HCT116 (cell line): ENCODE results near the gene OSBPL10. TPM values are rescaled to one million over a fixed set of nuclear protein-coding genes. Genes with fewer than 3 reads are reported as not detected.

Experiments used
- ATAC-seq: fragments of 200-7000 bp; cut with Tn5 transposase; 2 replicates; pipeline ENCODE4 v1.9.1; 2020; ENCODE audit warnings: mild to moderate bottlenecking, moderate library complexity
- BruUV-seq: library from RNA; stranded (reverse); fragments of 400-500 nt; replicated peaks from 2 replicates; lab custom pipeline; 2021; lab: Mats Ljungman, UMichigan
- CTCF ChIA-PET: fragments of 300-600 bp; sonication (Branson Sonifier 250); formaldehyde crosslinking; loops from one replicate; lab custom pipeline; 2021; ENCODE audit warnings: antibody characterized with exemption; lab: Charles Lee
- POLR2A ChIA-PET: fragments of 300-600, 350-600 bp; sonication (Branson Sonifier 250); formaldehyde crosslinking; loops from one replicate; lab custom pipeline; 2021; ENCODE audit warnings: antibody characterized with exemption; lab: Charles Lee
- RAD21 ChIA-PET, 2 experiments: fragments of 300-600 bp; sonication (Branson Sonifier 250); formaldehyde crosslinking; loops; one replicate each; lab custom pipeline; 2023; ENCODE audit warnings: low total read pairs in 2 of 2; ENCODE audit not compliant: uncharacterized antibody in 2 of 2, unreplicated experiment in 2 of 2, low non-redundant PET in 1 of 2; lab: Charles Lee
- DNase-seq: peaks from one replicate; pipeline ENCODE4 v3.0.0-alpha.2; 2010; ENCODE audit warnings: low read depth, low spot score
- H2AFZ ChIP-seq: fragments of 200-600 bp; shearing (Covaris generic), sonication (generic); 2 replicates; pipeline ENCODE4 v1.6.1; 2017; ENCODE audit warnings: low read depth, mixed run types, mixed read lengths, antibody characterized with exemption, low read length; ENCODE audit not compliant: poor library complexity, severe bottlenecking
- H3K27ac ChIP-seq: 2 replicates; pipeline ENCODE4 v1.5.1; 2012; ENCODE audit warnings: low read depth, low read length
- H3K27me3 ChIP-seq: fragments of 200-600 bp; sonication (generic); 2 replicates; pipeline ENCODE4 v1.6.1; 2016; ENCODE audit warnings: mixed run types, low read length, mixed read lengths; ENCODE audit not compliant: insufficient read depth
- H3K36me3 ChIP-seq, 2 experiments: fragments of 200-500 bp in 1 of 2; fragments of 200-600 bp in 1 of 2; sonication (Bioruptor generic) in 1 of 2; sonication (generic) in 1 of 2; 2 replicates each; pipeline versions ENCODE4 v1.5.1 to v1.6.1; 2014 to 2016; ENCODE audit warnings: low read length in 2 of 2, inconsistent platforms in 1 of 2, mixed read lengths in 1 of 2, mixed run types in 1 of 2; ENCODE audit not compliant: insufficient read depth in 2 of 2, control insufficient read depth in 1 of 2
- H3K4me1 ChIP-seq, 2 experiments: fragments of 200-600 bp in 1 of 2; sonication (generic) in 1 of 2; 2 replicates each; pipeline versions ENCODE4 v1.5.1 to v1.6.1; 2012 to 2017; ENCODE audit warnings: low read length in 2 of 2, inconsistent platforms in 1 of 2, mild to moderate bottlenecking in 1 of 2, mixed read lengths in 1 of 2, mixed run types in 1 of 2, moderate library complexity in 1 of 2; ENCODE audit not compliant: insufficient read depth in 2 of 2, control insufficient read depth in 1 of 2
- H3K4me2 ChIP-seq: fragments of 200-600 bp; sonication (generic); 2 replicates; pipeline ENCODE4 v1.6.1; 2017; ENCODE audit warnings: mixed run types, low read length, mixed read lengths
- H3K4me3 ChIP-seq, 2 experiments: fragments of 200-600 bp in 1 of 2; sonication (generic) in 1 of 2; replicated peaks in 1 of 2; 2 replicates each; pipeline ENCODE4 v1.5.1; 2011 to 2016; ENCODE audit warnings: low read length in 2 of 2, control low read depth in 1 of 2, low read depth in 1 of 2, mild to moderate bottlenecking in 1 of 2, mixed read lengths in 1 of 2, mixed run types in 1 of 2
- H3K79me2 ChIP-seq: fragments of 200-600 bp; sonication (generic); 2 replicates; pipeline ENCODE4 v1.6.1; 2017; ENCODE audit warnings: mild to moderate bottlenecking, mixed run types, low read length, moderate library complexity, mixed read lengths; ENCODE audit not compliant: insufficient read depth
- H3K9ac ChIP-seq: fragments of 200-600 bp; sonication (generic); 2 replicates; pipeline ENCODE4 v1.6.1; 2016; ENCODE audit warnings: low read length, mixed read lengths
- H3K9me2 ChIP-seq: fragments of 200-600 bp; sonication (generic), shearing (Covaris generic); 2 replicates; pipeline ENCODE4 v1.6.1; 2017; ENCODE audit warnings: mixed run types, mild to moderate bottlenecking, moderate library complexity; ENCODE audit not compliant: insufficient read depth
- H3K9me3 ChIP-seq, 2 experiments: fragments of 200-500 bp in 1 of 2; fragments of 200-600 bp in 1 of 2; sonication (Bioruptor generic) in 1 of 2; sonication (generic) in 1 of 2; 2 replicates each; pipeline ENCODE4 v1.6.1; 2014 to 2017; ENCODE audit warnings: low read length in 2 of 2, mixed read lengths in 2 of 2, inconsistent platforms in 1 of 2, low read depth in 1 of 2, mild to moderate bottlenecking in 1 of 2, mixed run types in 1 of 2, moderate library complexity in 1 of 2; ENCODE audit not compliant: control insufficient read depth in 1 of 2, insufficient read depth in 1 of 2
- H4K20me1 ChIP-seq: fragments of 200-600 bp; sonication (generic), shearing (Covaris generic); 2 replicates; pipeline ENCODE4 v1.6.1; 2017; ENCODE audit warnings: mixed run types, mild to moderate bottlenecking, moderate library complexity; ENCODE audit not compliant: insufficient read depth
- CEBPB ChIP-seq: IDR thresholded peaks from 2 replicates; pipeline ENCODE4 v1.6.1; 2012; ENCODE audit warnings: low read depth
- ELF1 ChIP-seq: IDR thresholded peaks from 2 replicates; pipeline ENCODE4 v1.6.1; 2012; ENCODE audit warnings: low read depth, borderline replicate concordance
- EZH2 ChIP-seq: fragments of 200-600 bp; sonication (generic); IDR thresholded peaks from 2 replicates; pipeline ENCODE4 v1.6.1; 2017; ENCODE audit warnings: antibody characterized with exemption, mixed run types
- EZH2phosphoT487 ChIP-seq: fragments of 200-600 bp; IDR thresholded peaks from 2 replicates; pipeline ENCODE4 v1.6.1; 2018; ENCODE audit warnings: antibody characterized with exemption, borderline replicate concordance
- POLR2A ChIP-seq: IDR thresholded peaks from 2 replicates; pipeline ENCODE4 v1.7.0; 2011; ENCODE audit warnings: borderline replicate concordance; ENCODE audit not compliant: insufficient read depth, insufficient read length; ENCODE audit errors: extremely low read depth
- POLR2AphosphoS5 ChIP-seq: IDR thresholded peaks from 2 replicates; pipeline ENCODE4 v1.6.1; 2011; ENCODE audit warnings: mild to moderate bottlenecking, low read depth, low read length, moderate library complexity
- RAD21 ChIP-seq: IDR thresholded peaks from 2 replicates; pipeline ENCODE4 v1.6.1; 2012; ENCODE audit warnings: low read depth, mild to moderate bottlenecking
- SRF ChIP-seq: IDR thresholded peaks from 2 replicates; pipeline ENCODE4 v1.6.1; 2012; ENCODE audit warnings: low read depth
- ZFX ChIP-seq: fragments of 450-650 bp; IDR thresholded peaks from 2 replicates; pipeline ENCODE4 v1.6.1; 2017
- intact Hi-C: fragments of 100-400 bp; cut with micrococcal nuclease; formaldehyde crosslinking; loops from 2 replicates; pipeline ENCODE4 v1.10.0; 2022
- total RNA-seq: library from RNA; stranded (reverse); gene quantifications from one replicate; pipeline ENCODE4 v1.2.1, GENCODE V29; 2021; ENCODE audit not compliant: unreplicated experiment
- TF ChIP-seq, protein P1 (sequence below): IDR thresholded peaks from 2 replicates; pipeline ENCODE4 v1.6.1; 2012; ENCODE audit warnings: low read depth
- TF ChIP-seq, protein P2 (sequence below), 3 experiments: fragments of 200-600 bp in 1 of 3; sonication (generic) in 1 of 3; IDR thresholded peaks in 2 of 3; conservative IDR thresholded peaks in 1 of 3; 2 replicates each; pipeline ENCODE4 v1.5.1; 2012 to 2017; ENCODE audit warnings: low read depth in 2 of 3, low read length in 2 of 3, antibody characterized with exemption in 1 of 3, borderline replicate concordance in 1 of 3, control low read depth in 1 of 3, mild to moderate bottlenecking in 1 of 3, mixed read lengths in 1 of 3, mixed run types in 1 of 3, moderate library complexity in 1 of 3; ENCODE audit not compliant: insufficient read depth in 1 of 3

Gene OSBPL10
- total RNA-seq, 1 experiment from 2014 or later, result 25.8 TPM

DNA sequence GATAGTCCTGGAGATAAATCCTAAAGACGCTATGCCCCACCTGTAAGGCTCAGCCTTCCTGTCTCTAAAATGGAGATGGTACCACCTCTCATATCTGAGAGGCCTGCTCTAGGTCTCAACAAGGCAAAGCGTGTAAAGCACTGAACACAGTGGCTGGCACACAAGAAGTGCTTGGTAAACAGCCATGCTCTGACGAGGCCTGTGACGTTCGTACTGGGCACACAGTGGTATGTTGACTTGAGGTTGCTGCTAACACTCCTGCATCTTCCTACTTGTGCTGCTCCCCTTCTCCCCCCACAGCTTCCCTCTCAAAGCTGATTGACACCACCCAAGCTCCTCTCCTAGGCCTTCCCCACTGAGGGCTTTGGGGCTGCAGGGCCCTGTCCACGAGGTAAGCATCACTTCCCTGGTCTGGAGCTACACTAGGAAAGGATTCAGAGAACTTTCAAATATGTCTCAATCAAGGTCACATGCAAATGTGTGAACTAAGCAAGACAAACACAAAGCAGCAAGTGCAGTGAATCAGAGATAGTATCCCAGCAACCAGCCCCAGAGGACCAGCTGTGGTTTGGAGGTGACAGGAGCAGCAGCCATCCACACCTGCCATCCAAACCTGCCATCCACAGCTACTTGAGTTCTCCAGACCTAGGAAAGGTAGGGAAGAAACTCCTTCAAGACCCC lies 270.8 kb downstream of the OSBPL10 start:
- H3K9me3 ChIP-seq, result no peaks in the 10 kb centered on the region
- no peaks in the 10 kb centered on the region for H3K36me3 ChIP-seq
- H3K79me2 ChIP-seq, result no peaks in the 10 kb centered on the region
- H3K9ac ChIP-seq, result no peak overlapping the region
- no peaks in the 10 kb centered on the region for H4K20me1 ChIP-seq
- no peak overlapping the region for H2AFZ ChIP-seq
- no peaks in the 10 kb centered on the region for H3K27me3 ChIP-seq
- POLR2A ChIA-PET, result no interaction called here
- no peak overlapping the region for H3K4me2 ChIP-seq
- CTCF ChIA-PET, result no interaction called here
- intact Hi-C loops, result no loop called here
- RAD21 ChIA-PET, result no interaction called here
- TF ChIP-seq POLR2A, result no peak
- TF ChIP-seq POLR2AphosphoS5, result no peak
- no peak for TF ChIP-seq EZH2
- H3K27ac ChIP-seq, result no peak overlapping the region
- ATAC-seq, result no peak
- no peaks in the 10 kb centered on the region for H3K9me2 ChIP-seq
- no TSS peak for BruUV-seq
- no peak overlapping the region for H3K4me3 ChIP-seq
- H3K4me1 ChIP-seq, result peaks cover 2 to 4% of the 10 kb centered on the region in 2 experiments; a peak in 3 of 4 replicates
- DNase-seq, result no peak

DNA sequence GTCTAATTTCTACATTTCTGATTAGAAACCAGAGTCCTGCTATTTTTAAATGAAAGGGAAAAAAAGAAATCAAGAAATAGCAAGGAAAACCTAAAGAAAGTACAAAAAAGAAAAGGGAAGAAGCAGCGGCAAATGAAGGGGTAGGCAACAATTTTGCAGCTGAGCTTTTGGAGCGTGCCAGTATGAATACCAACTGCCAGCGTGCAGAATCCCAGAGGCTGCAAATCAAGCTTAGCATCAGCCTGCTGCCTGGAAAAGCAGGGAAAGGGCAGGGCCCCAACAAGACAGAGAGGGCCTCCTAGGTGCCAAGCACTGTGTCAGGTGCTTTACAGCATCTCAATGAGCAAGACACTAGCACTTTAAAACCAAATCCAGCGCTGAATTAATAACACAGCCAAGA lies 271.5 kb downstream of the OSBPL10 start:
- no peaks in the 10 kb centered on the region for H4K20me1 ChIP-seq
- ATAC-seq (no peak), DNase-seq (no peak)
- CTCF ChIA-PET, result no interaction called here
- H3K9me2 ChIP-seq, result no peaks in the 10 kb centered on the region
- POLR2A ChIA-PET, result no interaction called here
- H3K9ac ChIP-seq, result no peak overlapping the region
- H3K27ac ChIP-seq, result no peak overlapping the region
- H3K36me3 ChIP-seq, result no peaks in the 10 kb centered on the region
- H3K4me1 ChIP-seq, result peaks cover 10 to 12% of the 10 kb centered on the region in 2 experiments
- no peaks in the 10 kb centered on the region for H3K9me3 ChIP-seq
- no peak overlapping the region for H3K4me3 ChIP-seq
- no peak overlapping the region for H2AFZ ChIP-seq
- RAD21 ChIA-PET, result no interaction called here
- intact Hi-C loops, result no loop called here
- H3K4me2 ChIP-seq, result no peak overlapping the region
- H3K79me2 ChIP-seq, result no peaks in the 10 kb centered on the region
- TF ChIP-seq, protein P1, sequence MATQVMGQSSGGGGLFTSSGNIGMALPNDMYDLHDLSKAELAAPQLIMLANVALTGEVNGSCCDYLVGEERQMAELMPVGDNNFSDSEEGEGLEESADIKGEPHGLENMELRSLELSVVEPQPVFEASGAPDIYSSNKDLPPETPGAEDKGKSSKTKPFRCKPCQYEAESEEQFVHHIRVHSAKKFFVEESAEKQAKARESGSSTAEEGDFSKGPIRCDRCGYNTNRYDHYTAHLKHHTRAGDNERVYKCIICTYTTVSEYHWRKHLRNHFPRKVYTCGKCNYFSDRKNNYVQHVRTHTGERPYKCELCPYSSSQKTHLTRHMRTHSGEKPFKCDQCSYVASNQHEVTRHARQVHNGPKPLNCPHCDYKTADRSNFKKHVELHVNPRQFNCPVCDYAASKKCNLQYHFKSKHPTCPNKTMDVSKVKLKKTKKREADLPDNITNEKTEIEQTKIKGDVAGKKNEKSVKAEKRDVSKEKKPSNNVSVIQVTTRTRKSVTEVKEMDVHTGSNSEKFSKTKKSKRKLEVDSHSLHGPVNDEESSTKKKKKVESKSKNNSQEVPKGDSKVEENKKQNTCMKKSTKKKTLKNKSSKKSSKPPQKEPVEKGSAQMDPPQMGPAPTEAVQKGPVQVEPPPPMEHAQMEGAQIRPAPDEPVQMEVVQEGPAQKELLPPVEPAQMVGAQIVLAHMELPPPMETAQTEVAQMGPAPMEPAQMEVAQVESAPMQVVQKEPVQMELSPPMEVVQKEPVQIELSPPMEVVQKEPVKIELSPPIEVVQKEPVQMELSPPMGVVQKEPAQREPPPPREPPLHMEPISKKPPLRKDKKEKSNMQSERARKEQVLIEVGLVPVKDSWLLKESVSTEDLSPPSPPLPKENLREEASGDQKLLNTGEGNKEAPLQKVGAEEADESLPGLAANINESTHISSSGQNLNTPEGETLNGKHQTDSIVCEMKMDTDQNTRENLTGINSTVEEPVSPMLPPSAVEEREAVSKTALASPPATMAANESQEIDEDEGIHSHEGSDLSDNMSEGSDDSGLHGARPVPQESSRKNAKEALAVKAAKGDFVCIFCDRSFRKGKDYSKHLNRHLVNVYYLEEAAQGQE, result no peak
- TF ChIP-seq EZH2phosphoT487, result no peak
- TF ChIP-seq ZFX, result no peak
- no peak for TF ChIP-seq POLR2AphosphoS5
- TF ChIP-seq SRF, result no peak
- no peak for TF ChIP-seq ELF1
- TF ChIP-seq, protein P2, sequence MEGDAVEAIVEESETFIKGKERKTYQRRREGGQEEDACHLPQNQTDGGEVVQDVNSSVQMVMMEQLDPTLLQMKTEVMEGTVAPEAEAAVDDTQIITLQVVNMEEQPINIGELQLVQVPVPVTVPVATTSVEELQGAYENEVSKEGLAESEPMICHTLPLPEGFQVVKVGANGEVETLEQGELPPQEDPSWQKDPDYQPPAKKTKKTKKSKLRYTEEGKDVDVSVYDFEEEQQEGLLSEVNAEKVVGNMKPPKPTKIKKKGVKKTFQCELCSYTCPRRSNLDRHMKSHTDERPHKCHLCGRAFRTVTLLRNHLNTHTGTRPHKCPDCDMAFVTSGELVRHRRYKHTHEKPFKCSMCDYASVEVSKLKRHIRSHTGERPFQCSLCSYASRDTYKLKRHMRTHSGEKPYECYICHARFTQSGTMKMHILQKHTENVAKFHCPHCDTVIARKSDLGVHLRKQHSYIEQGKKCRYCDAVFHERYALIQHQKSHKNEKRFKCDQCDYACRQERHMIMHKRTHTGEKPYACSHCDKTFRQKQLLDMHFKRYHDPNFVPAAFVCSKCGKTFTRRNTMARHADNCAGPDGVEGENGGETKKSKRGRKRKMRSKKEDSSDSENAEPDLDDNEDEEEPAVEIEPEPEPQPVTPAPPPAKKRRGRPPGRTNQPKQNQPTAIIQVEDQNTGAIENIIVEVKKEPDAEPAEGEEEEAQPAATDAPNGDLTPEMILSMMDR (IDR thresholded peaks at IDR 0.05 in 2 of 3, conservative IDR thresholded peaks at IDR 0.05 in 1 of 3; ENCODE audit: borderline replicate concordance in 1 of 3, insufficient read depth in 1 of 3, low read depth in 2 of 3, low read length in 2 of 3), result no peak
- no peak for TF ChIP-seq CEBPB
- TF ChIP-seq POLR2A, result no peak
- no peak for TF ChIP-seq RAD21
- H3K27me3 ChIP-seq, result no peaks in the 10 kb centered on the region
- BruUV-seq, result no TSS peak
